GM13977 (cell line): ENCODE data around the gene EI24.

Source experiments
- DNase-seq: peaks from one replicate; pipeline ENCODE4 v3.0.0; 2012; ENCODE audit warnings: low spot score
- in situ Hi-C: fragments of 300-500 bp; cut with MboI; formaldehyde crosslinking; loops from one replicate; pipeline ENCODE4 v1.12.0; 2022; ENCODE audit warnings: low sequenced_read_pairs, low pct_unique_long_range_greater_than_20kb, mixed read lengths, inconsistent platforms; ENCODE audit not compliant: unreplicated experiment
- TF ChIP-seq, protein P1 (sequence below): IDR thresholded peaks from 2 replicates; pipeline ENCODE4 v1.5.1; 2012; ENCODE audit warnings: mild to moderate bottlenecking, control low read depth; ENCODE audit not compliant: insufficient read depth; ENCODE audit errors: extremely low read depth, missing control alignments

EI24 gene

DNA sequence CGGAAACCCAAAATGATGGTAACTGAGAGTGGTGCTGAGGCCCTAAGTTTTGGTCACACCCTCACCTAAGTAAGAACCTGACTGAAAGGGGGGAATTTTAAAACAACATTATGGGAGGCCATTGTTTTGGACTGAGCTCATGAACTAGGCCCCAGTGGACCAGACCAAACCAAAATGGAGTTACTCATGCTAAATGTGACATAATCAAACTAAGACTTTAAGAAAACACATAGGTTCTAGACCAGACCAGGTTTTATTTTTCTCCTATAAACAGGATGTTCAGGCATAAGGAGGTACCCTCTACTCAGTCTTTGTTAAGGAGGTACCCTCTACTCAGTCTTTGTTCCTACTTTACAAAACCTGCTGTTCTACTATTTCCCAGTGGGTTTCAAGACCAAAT lies 7.4 kb upstream of the EI24 start:
- TF ChIP-seq, protein P1, sequence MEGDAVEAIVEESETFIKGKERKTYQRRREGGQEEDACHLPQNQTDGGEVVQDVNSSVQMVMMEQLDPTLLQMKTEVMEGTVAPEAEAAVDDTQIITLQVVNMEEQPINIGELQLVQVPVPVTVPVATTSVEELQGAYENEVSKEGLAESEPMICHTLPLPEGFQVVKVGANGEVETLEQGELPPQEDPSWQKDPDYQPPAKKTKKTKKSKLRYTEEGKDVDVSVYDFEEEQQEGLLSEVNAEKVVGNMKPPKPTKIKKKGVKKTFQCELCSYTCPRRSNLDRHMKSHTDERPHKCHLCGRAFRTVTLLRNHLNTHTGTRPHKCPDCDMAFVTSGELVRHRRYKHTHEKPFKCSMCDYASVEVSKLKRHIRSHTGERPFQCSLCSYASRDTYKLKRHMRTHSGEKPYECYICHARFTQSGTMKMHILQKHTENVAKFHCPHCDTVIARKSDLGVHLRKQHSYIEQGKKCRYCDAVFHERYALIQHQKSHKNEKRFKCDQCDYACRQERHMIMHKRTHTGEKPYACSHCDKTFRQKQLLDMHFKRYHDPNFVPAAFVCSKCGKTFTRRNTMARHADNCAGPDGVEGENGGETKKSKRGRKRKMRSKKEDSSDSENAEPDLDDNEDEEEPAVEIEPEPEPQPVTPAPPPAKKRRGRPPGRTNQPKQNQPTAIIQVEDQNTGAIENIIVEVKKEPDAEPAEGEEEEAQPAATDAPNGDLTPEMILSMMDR = no peak
- in situ Hi-C loops = no loop called here
- no peak for DNase-seq

DNA sequence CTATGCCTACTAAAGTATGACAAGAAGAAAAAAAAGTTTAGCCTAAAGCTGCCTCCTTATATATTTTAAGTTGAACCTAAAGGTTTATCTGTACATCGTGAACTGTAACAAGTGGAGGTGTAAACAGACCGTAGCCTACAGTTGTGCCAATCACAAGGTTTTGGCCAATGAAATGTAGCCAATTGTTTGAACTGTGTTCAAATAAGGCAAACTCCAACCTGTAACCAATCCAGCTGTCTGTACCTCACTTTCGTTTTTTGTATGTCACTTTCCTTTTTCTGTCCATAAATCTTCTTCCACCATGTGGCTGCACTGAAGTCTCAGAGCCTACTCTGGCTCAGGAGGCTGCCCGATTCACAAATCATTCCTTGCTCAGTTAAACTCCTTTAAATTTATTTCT lies 6.8 kb upstream of the EI24 start:
- no peak for DNase-seq
- in situ Hi-C loops = no loop called here
- TF ChIP-seq, protein P1 = no peak

DNA sequence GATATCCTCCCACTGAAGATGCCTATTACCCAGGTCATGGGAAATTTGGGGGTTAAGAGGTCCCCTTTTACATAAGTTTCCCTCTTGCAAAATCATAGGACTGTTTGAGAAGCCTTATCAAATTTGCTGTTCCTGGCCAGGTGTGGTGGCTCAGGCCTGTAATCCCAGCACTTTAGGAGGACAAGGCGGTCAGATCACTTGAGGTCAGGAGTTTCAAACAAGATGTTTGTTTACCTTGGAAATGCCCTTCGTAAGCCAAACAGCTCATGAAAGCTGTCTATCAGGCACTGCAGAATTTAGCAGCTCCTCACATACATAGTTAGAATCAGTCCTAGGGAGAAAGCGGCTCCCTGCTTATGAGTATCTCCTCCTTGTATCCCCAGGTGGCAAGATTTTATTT lies 4.9 kb upstream of the EI24 start:
- no peak for DNase-seq
- in situ Hi-C loops = no loop called here
- TF ChIP-seq, protein P1 = no peak

DNA sequence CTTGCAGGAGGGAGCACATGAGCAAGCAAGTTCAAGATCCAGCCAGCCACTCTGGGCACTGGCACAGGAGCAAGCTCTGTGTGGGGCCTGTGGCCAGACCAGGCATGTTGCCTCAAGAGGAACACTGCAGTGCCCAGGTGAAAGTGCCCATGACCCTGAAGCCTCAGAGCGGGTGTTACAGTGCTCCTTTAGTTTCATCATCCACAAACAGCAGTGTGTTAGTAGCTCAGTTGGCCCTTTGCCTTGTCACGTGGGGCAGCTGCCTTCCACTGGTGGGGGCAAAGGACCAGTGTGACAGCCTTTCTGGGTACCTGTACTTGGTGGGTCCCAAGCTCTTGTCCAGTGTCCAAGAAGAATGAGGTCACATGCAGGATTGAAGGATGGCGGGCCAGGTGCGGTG lies 3.0 kb upstream of the EI24 start:
- no peak for DNase-seq
- TF ChIP-seq, protein P1 = no peak
- in situ Hi-C loops = no loop called here

DNA sequence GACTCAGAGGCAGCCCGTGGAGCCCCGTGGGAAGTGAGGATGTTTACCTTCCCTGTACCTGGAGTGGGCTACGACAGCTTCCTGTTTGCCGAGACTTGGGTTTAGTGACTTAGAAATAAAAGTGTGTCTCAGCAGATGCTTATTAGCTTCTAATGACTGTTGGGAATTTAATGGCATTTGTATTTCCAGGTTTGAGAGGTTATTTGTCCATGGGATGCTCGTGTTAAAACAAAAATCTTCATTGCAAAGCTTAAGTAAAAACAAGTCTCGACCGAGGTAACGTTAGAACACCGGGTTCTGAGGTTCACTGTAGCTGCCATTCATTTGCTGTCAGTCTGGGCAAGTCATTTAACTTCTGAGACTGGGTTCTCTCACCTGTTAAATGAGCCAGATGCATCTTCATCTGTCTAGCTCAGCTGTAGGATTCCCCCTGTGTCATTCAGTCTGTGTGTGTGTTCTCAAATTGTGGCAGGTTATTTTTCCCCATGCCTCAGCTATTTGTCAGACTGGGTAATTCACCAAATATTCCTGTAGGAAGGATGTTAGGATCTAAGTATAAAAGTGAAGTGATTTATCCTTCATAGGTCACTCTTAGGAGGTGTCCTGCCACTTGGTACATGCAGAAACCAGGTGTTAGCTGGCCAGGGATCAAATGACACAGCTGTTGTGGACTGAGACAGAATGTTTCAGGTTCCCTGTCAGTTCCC lies 791 bp downstream of the EI24 start:
- in situ Hi-C loops = no loop called here
- TF ChIP-seq, protein P1 = no peak
- DNase-seq = peak; percentile 30

DNA sequence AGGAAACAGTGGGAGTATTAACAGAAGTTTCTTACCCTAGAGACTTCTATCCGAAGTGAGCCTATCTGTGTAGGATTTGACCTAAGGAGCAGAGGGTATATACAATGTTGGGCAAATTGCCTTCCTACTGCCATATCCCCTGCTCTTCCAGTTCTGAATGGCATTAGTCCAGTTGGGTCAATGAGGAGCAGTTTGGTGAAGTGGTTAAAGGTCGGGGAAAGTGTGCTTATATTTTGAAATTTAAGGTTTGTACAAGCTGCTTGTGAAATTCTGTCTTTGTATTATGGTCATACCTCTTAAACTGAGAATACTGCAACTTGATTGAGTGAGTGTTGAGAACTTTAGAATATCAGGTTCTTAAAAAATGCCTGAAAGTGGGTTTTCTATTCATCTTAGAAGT lies 1.7 kb downstream of the EI24 start:
- in situ Hi-C loops = no loop called here
- TF ChIP-seq, protein P1 = no peak
- DNase-seq = no peak
